GM12878 (cell line): Measurements from ENCODE around the gene REV3L. TPM values are rescaled to one million over a fixed set of nuclear protein-coding genes. Genes with fewer than 3 reads are reported as not detected.
A peak's percentile ranks its signal among the peaks of the same experiment; 100 is the strongest.

ENCODE experiments used
- ATF3 ChIP-seq: IDR thresholded peaks from 2 replicates; pipeline ENCODE4 v1.6.1; 2011; ENCODE audit warnings: low read depth, mild to moderate bottlenecking, low read length, moderate library complexity, borderline replicate concordance; ENCODE audit errors: extremely low read depth
- BHLHE40 ChIP-seq, 2 experiments: fragments of 450-650 bp in 1 of 2; IDR thresholded peaks; 2 replicates each; pipeline ENCODE4 v1.6.1; 2011 to 2017; ENCODE audit warnings: low read depth in 2 of 2, borderline replicate concordance in 1 of 2, improper control_type of control experiment in 1 of 2, low read length in 1 of 2, mild to moderate bottlenecking in 1 of 2
- CBX5 ChIP-seq: sonication (generic); IDR thresholded peaks from 2 replicates; pipeline ENCODE4 v1.6.1; 2016; ENCODE audit warnings: low read depth, moderate library complexity, mild to moderate bottlenecking, inconsistent platforms
- CHD1 ChIP-seq: IDR thresholded peaks from 2 replicates; pipeline ENCODE4 v1.6.1; 2012; ENCODE audit warnings: low read depth, low read length, improper control_type of control experiment
- FOXK2 ChIP-seq: fragments of 450-650 bp; IDR thresholded peaks from 2 replicates; pipeline ENCODE4 v1.6.1; 2017; ENCODE audit warnings: mild to moderate bottlenecking, moderate library complexity
- FOXM1 ChIP-seq: IDR thresholded peaks from 2 replicates; pipeline ENCODE4 v1.6.1; 2012; ENCODE audit warnings: low read depth, mild to moderate bottlenecking, inconsistent platforms, low read length, moderate library complexity
- HSF1 ChIP-seq: fragments of 150-350 bp; IDR thresholded peaks from 2 replicates; pipeline ENCODE4 v1.6.1; 2014; ENCODE audit warnings: mild to moderate bottlenecking, low read depth, low read length
- IRF3 ChIP-seq: fragments of 450-650 bp; IDR thresholded peaks from 2 replicates; pipeline ENCODE4 v1.6.1; 2014; ENCODE audit warnings: mild to moderate bottlenecking
- JUNB ChIP-seq: IDR thresholded peaks from 2 replicates; pipeline ENCODE4 v1.6.1; 2016; ENCODE audit warnings: antibody characterized with exemption, mild to moderate bottlenecking
- MEF2A ChIP-seq: IDR thresholded peaks from 2 replicates; pipeline ENCODE4 v1.6.1; 2011; ENCODE audit warnings: low read depth, mild to moderate bottlenecking, low read length, moderate library complexity; ENCODE audit not compliant: insufficient read depth
- NBN ChIP-seq: fragments of 450-650 bp; IDR thresholded peaks from 2 replicates; pipeline ENCODE4 v1.6.1; 2016
- NFXL1 ChIP-seq: fragments of 450-650 bp; IDR thresholded peaks from 2 replicates; pipeline ENCODE4 v1.6.1; 2017; ENCODE audit warnings: antibody characterized with exemption, mild to moderate bottlenecking, borderline replicate concordance
- PKNOX1 ChIP-seq: fragments of 450-650 bp; IDR thresholded peaks from 2 replicates; pipeline ENCODE4 v1.6.1; 2016; ENCODE audit warnings: mild to moderate bottlenecking
- POLR2AphosphoS5 ChIP-seq: IDR thresholded peaks from 2 replicates; pipeline ENCODE4 v1.6.1; 2011; ENCODE audit warnings: mild to moderate bottlenecking, low read length, inconsistent platforms
- RELB ChIP-seq: fragments of 450-650 bp; IDR thresholded peaks from 2 replicates; pipeline ENCODE4 v1.6.1; 2017; ENCODE audit warnings: low read depth, mild to moderate bottlenecking, moderate library complexity
- SPI1 ChIP-seq: IDR thresholded peaks from 2 replicates; pipeline ENCODE4 v1.6.1; 2011; ENCODE audit warnings: low read depth, mild to moderate bottlenecking, low read length, moderate library complexity, borderline replicate concordance; ENCODE audit not compliant: insufficient read depth
- STAT3 ChIP-seq: IDR thresholded peaks from 2 replicates; pipeline ENCODE4 v1.6.1; 2011; ENCODE audit warnings: low read depth, low read length, improper control_type of control experiment
- TCF12 ChIP-seq: IDR thresholded peaks from 2 replicates; pipeline ENCODE4 v1.6.1; 2011; ENCODE audit warnings: low read depth, mild to moderate bottlenecking, low read length
- ZNF687 ChIP-seq: fragments of 450-650 bp; IDR thresholded peaks from 2 replicates; pipeline ENCODE4 v1.6.1; 2017; ENCODE audit warnings: mild to moderate bottlenecking, moderate library complexity
- ZZZ3 ChIP-seq: IDR thresholded peaks from 2 replicates; pipeline ENCODE4 v1.6.1; 2011; ENCODE audit warnings: low read depth; ENCODE audit not compliant: control insufficient read depth, insufficient read length
- polyA plus RNA-seq, 11 experiments: library from polyadenylated mRNA; depleted of rRNA in 4 of 11; unstranded in 6 of 11; stranded (reverse) in 5 of 11; fragments of >200 nt; fragmentation: Nextera tagmentation in 4 of 11; fragmentation: Illumina TruSeq in 1 of 11; extraction: Ambion mirVana in 4 of 11; extraction: Trizol in 1 of 11; gene quantifications; 1 replicate in 1 of 11; 2 replicates in 10 of 11; pipeline versions ENCODE4 v1.2.1 to v1.2.3, GENCODE V29; 2011 to 2016; ENCODE audit warnings: inconsistent platforms in 2 of 11, missing spikeins in 2 of 11, low read depth in 1 of 11
- total RNA-seq, 4 experiments: library from RNA; depleted of rRNA in 3 of 4; stranded (reverse); fragments of >200 nt in 3 of 4; fragmentation: Illumina TruSeq in 1 of 4; extraction: Trizol in 1 of 4; gene quantifications; 2 replicates each; pipeline versions ENCODE4 v1.2.1 to v1.2.3, GENCODE V29; 2013 to 2021

The REV3L gene
- total and polyA plus RNA-seq, 10 of the 15 experiments (the other 5 are each of a cell fraction or from before 2014, with no cell fraction given) = 7.6 to 33.6 (median 21.5) TPM

- TF ChIP-seq NFXL1 (no peak), PKNOX1 (no peak), TCF12 (no peak), FOXM1 (peak; percentile 18; the same call in 1 of the 2 replicates), FOXK2 (no peak), POLR2AphosphoS5 (no peak), ZZZ3 (no peak), NBN (0 out of 2 replicates have a peak, but pooled peaks have one; percentile 21), CHD1 (no peak), RELB (peak; percentile 83), MEF2A (0 out of 2 replicates have a peak, but pooled peaks have one; percentile 47), BHLHE40 (IDR thresholded peaks at IDR 0.05; ENCODE audit: borderline replicate concordance in 1 of 2, low read depth in 2 of 2, low read length in 1 of 2) (0 out of 4 replicates have a peak, but pooled peaks of 1 of the 2 experiments have one; percentile 6), IRF3 (no peak), CBX5 (0 out of 2 replicates have a peak, but pooled peaks have one; percentile 26), JUNB (peak; percentile 55), ZNF687 (peak; percentile 48; the same call in 1 of the 2 replicates), HSF1 (no peak), ATF3 (no peak), STAT3 (0 out of 2 replicates have a peak, but pooled peaks have one; percentile 57), SPI1 (peak; percentile 85)
These were observed 70.9 kb downstream of the REV3L start (continued) for GRCh38 chr6:111411978-111412566.
